Adipocyte (in vitro differentiated cells): Measurements from ENCODE around the gene CLBA1.
"Not testable (repeated sequence)": the region's sequence is repeated elsewhere in the genome, so short reads cannot be mapped to it uniquely, and the experiment has no call there.

ENCODE experiments used
- DNase-seq: peaks from one replicate; pipeline ENCODE4 v3.0.0-alpha.2; 2015; ENCODE audit warnings: low read depth
- H3K27me3 ChIP-seq: replicated peaks from 2 replicates; pipeline ENCODE4 v1.7.0; 2013; ENCODE audit warnings: mild to moderate bottlenecking, low read length, moderate library complexity; ENCODE audit not compliant: control insufficient read depth, insufficient read depth
- H3K36me3 ChIP-seq: 2 replicates; pipeline ENCODE4 v1.7.0; 2013; ENCODE audit warnings: low read length, mild to moderate bottlenecking, moderate library complexity; ENCODE audit not compliant: control insufficient read depth, insufficient read depth, severe bottlenecking
- H3K4me1 ChIP-seq: 2 replicates; pipeline ENCODE4 v1.7.0; 2013; ENCODE audit warnings: mild to moderate bottlenecking, low read length, moderate library complexity; ENCODE audit not compliant: control insufficient read depth, insufficient read depth
- H3K4me3 ChIP-seq: 2 replicates; pipeline ENCODE4 v1.7.0; 2013; ENCODE audit warnings: mild to moderate bottlenecking, low read length, moderate library complexity
- H3K9ac ChIP-seq: 2 replicates; pipeline ENCODE4 v1.7.0; 2013; ENCODE audit warnings: mild to moderate bottlenecking, low read length, moderate library complexity
- H3K9me3 ChIP-seq: 2 replicates; pipeline ENCODE4 v1.7.0; 2013; ENCODE audit warnings: mild to moderate bottlenecking, low read length, moderate library complexity; ENCODE audit not compliant: control insufficient read depth

The CLBA1 gene

DNA sequence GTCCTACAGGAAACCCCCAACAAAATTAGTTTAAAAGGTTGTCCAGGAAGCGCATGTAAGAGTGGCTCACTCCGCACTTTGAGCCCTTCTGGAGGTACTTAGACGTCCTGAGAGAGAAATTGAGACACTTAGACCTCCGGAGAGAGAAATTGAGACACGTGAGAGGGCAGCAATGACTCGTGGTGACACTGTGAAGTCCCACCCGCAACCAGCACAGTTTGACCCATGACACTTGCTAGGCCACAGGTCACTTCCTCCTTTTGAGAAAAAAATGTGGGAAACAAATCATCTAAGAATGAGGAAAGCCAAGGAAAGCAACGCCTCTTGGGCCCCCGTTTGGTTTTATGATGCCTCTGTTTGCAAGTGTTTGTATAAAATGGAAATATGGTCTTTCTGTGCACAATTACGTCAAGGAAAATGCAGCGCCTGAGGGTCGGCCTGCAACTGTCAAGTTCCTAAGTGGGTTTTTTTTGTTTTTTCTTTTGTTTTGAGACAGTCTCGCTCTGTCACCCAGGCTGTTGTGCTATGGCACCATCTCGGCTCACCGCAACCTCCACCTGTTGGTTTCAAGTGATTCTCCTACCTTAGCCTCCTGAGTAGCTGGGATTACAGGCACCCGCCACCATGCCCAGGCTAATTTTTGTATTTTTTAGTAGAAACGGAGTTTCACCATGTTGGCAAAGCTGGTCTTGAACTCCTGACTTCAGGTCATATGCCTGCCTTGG is 48.9 kb downstream of the CLBA1 start:
- Histone ChIP-seq H3K4me3 (no peak overlapping the region), H3K36me3 (no peaks in the 10 kb centered on the region), H3K27me3 (no peaks in the 10 kb centered on the region), H3K9me3 (no peaks in the 10 kb centered on the region), H3K9ac (no peak overlapping the region), H3K4me1 (peaks cover 3% of the 10 kb centered on the region)
- no peak for DNase-seq

DNA sequence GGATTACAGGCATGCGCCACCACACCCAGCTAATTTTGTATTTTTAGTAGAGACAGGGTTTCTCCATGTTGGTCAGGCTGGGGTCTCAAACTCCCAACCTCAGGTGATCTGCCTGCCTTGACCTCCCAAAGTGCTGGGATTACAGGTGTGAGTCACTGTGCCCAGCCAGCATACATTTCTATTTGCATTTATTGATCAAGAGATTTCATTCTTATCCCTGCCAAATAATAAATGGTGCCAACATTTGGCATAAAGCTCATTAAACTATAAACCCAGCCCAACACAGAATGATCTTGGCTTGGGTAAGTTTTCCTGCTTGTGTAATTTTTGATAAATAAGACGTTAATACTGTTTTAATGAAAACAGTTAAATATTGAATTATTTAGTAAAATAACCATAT is 50.0 kb downstream of the CLBA1 start:
- H3K36me3 ChIP-seq, H3K27me3 ChIP-seq, DNase-seq, H3K9ac ChIP-seq, H3K4me1 ChIP-seq, H3K4me3 ChIP-seq, H3K9me3 ChIP-seq: not testable (repeated sequence)

DNA sequence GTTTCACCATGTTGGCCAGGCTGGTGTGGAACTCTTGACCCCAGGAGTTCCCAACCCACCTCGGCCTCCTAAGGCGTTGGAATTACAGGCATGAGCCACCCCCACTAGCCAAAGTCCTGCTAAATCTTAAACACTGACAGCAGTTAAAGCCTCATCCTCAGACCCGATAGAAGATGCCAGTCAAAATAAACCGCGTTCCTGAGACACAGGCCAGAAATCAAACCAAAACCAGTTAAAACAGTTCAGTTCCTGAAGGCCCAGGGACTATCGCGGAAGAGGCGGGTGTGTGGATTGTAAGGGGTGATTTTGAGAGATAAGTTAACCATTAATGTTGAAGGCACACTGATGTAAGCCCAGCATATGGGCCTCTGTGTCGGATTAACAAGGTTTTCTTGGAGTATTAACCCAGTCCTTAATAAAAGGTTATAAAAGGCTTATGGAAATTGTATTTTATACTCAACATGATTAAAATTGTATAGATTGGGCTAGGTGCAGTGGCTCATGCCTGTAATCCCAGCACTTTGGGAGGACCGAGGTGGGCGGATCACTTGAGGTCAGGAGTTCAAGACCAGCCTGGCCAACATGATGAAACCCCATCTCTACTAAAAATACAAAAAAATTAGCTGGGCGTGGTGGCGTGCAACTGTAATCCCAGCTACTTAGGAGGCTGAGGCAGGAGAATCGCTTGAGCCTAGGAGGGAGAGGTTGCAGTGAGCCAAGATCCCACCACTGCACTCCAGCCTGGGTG is 54.0 kb downstream of the CLBA1 start:
- H3K4me1 ChIP-seq = peaks cover 5% of the 10 kb centered on the region
- H3K9ac ChIP-seq = no peak overlapping the region
- H3K36me3 ChIP-seq = no peaks in the 10 kb centered on the region
- no peak for DNase-seq
- no peaks in the 10 kb centered on the region for H3K9me3 ChIP-seq
- no peaks in the 10 kb centered on the region for H3K27me3 ChIP-seq
- H3K4me3 ChIP-seq = no peak overlapping the region

DNA sequence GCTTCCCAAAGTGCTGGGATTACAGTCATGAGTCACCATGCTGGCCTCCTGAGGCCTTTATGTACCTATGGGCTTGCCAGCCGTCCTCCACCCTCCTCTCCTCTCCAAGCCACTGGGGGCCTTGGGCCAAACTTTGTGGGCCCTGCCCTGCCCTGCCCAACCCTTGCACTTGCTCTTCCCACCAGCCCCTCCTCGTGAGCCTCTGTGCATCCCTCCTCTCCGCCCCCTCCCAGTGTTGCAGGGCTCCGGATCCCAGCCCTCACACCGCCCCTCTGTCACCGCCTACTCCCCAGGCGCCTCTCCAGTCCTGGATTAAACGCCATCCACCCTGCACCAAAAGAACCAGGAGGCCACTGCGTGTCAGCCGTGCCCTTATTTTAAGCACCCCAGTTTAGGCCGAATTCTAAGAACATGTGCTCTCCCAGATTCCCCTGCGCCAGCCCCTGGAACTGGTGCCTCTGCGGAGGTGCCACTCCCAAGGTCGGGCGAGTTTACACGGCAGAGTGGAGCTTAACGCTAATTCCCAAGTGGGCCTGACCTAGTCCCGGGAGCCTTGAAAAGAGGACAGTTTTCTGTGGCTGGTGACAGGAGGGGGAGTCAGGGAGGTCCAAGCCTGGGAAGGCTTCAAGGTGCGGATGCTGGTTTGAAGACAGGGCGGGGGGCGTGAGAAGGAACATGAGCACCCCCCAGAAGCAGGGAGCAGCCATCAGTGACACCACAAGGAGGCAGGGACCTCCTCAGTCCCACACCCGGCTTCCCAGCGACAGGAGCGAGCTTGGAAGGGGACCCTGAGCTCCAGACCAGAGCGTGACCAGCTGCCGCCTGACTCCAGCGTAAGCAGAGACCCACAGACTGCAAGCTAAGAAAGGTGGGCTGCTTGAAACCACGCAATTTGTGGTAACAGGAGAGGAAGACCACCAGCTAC is 56.5 kb downstream of the CLBA1 start:
- Histone ChIP-seq H3K27me3 (peaks cover 5% of the 10 kb centered on the region), H3K36me3 (no peaks in the 10 kb centered on the region), H3K9ac (no peak overlapping the region), H3K4me1 (peaks cover 5% of the 10 kb centered on the region), H3K9me3 (no peaks in the 10 kb centered on the region), H3K4me3 (no peak overlapping the region)
- no peak for DNase-seq

DNA sequence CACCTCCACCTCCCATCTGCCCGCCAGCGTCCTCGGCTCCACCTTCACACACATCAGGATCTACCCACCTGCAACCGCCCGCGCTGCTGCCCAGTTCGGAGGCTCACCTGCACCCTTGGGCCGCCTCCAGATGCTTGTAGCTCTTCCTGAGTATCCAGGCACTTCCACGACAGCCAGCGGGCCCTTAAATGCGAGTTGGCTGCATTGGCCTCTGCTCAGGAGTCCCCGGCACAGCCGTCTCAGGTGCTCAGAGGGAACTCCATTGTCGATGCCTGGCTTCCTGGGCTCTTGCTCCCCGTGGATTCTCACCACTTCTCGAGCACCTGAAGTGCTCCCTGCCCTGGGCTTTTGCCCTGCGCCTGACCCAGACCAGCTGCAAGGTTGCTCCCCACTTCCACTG is 57.2 kb downstream of the CLBA1 start:
- no peak overlapping the region for H3K4me3 ChIP-seq
- H3K27me3 ChIP-seq = peaks cover 10% of the 10 kb centered on the region
- no peaks in the 10 kb centered on the region for H3K9me3 ChIP-seq
- H3K4me1 ChIP-seq = peaks cover 5% of the 10 kb centered on the region
- no peaks in the 10 kb centered on the region for H3K36me3 ChIP-seq
- H3K9ac ChIP-seq = no peak overlapping the region
- no peak for DNase-seq

DNA sequence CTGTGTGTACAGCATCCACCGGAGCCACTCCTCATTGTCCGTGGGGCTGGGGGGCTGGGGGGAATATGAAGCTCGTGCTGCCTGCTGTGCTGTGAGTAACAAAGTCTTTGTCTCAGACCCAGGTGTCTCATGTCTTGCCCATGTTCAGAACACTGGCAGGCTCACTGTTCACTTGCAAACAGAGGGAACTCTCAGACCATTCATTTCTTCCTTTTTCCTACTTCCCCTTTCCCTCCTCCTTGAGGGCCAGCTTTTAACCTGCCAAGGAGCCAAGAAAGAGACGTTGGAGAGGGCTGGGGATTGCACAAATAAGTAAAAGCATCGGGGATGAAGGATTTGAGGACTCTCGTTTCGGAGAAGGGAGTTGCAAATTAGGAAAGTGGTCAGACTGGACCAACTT is 58.1 kb downstream of the CLBA1 start:
- Histone ChIP-seq H3K36me3 (no peaks in the 10 kb centered on the region), H3K27me3 (peaks cover 10% of the 10 kb centered on the region), H3K9ac (no peak overlapping the region), H3K9me3 (no peaks in the 10 kb centered on the region), H3K4me3 (no peak overlapping the region), H3K4me1 (peaks cover 5% of the 10 kb centered on the region)
- no peak for DNase-seq
